SK-N-MC (cell line): Measurements from ENCODE around the gene KLHDC10.

Experiments
- DNase-seq: peaks from one replicate; pipeline ENCODE4 v3.0.0-alpha.2; 2011; ENCODE audit warnings: low read depth, low spot score
- H3K27ac ChIP-seq: fragments of 200-600 bp; sonication (generic); 2 replicates; pipeline ENCODE4 v1.5.1; 2016; ENCODE audit warnings: mixed run types
- H3K36me3 ChIP-seq: fragments of 200-600 bp; sonication (generic); 2 replicates; pipeline ENCODE4 v1.6.1; 2017; ENCODE audit warnings: antibody characterized with exemption, low read length, mixed read lengths; ENCODE audit not compliant: insufficient read depth
- H3K4me3 ChIP-seq: fragments of 200-600 bp; sonication (generic); 2 replicates; pipeline ENCODE4 v1.5.1; 2016
- H3K9ac ChIP-seq: fragments of 200-600 bp; sonication (generic); 2 replicates; pipeline ENCODE4 v1.8.0; 2017; ENCODE audit warnings: mixed run types, mixed read lengths; ENCODE audit not compliant: insufficient read length
- H3K9me3 ChIP-seq: fragments of 200-600 bp; sonication (generic); 2 replicates; pipeline ENCODE4 v1.6.1; 2017; ENCODE audit warnings: low read depth, mild to moderate bottlenecking, antibody characterized with exemption, low read length, moderate library complexity, mixed read lengths
- EZH2 ChIP-seq: fragments of 200-600 bp; sonication (generic); IDR thresholded peaks from one replicate; pipeline ENCODE4 v1.6.1; 2017; ENCODE audit warnings: antibody characterized with exemption
- FOXP2 ChIP-seq: optimal IDR thresholded peaks from 2 replicates; pipeline ENCODE3; 2011; ENCODE audit warnings: mild to moderate bottlenecking, moderate library complexity; ENCODE audit not compliant: insufficient read depth; ENCODE audit errors: extremely low read length, control extremely low read depth
- POLR2AphosphoS5 ChIP-seq: IDR thresholded peaks from 2 replicates; pipeline ENCODE4 v1.6.1; 2012; ENCODE audit warnings: mild to moderate bottlenecking, low read depth, low read length, borderline replicate concordance

Gene KLHDC10

GRCh38 chr7:130151591-130152492, 81.5 kb downstream of the KLHDC10 start:
- TF ChIP-seq FOXP2: no peak
- no peak for TF ChIP-seq EZH2
- TF ChIP-seq POLR2AphosphoS5: no peak
- no peak for DNase-seq

GRCh38 chr7:130152493-130153210, 82.3 kb downstream of the KLHDC10 start:
- H3K36me3 ChIP-seq: peaks cover 5% of the 10 kb centered on the region; the same call in 1 of the 2 replicates
- H3K9me3 ChIP-seq: peaks cover 3% of the 10 kb centered on the region; the same call in 1 of the 2 replicates
- no peak overlapping the region for H3K4me3 ChIP-seq
- H3K9ac ChIP-seq: no peak overlapping the region
- DNase-seq: no peak
- H3K27ac ChIP-seq: no peak overlapping the region
- TF ChIP-seq EZH2 (no peak), FOXP2 (no peak), POLR2AphosphoS5 (no peak)

More at GRCh38 chr7:130151591-130152492, 81.5 kb downstream of the KLHDC10 start:
- H3K9ac ChIP-seq: no peak overlapping the region
- H3K9me3 ChIP-seq: peaks cover 3% of the 10 kb centered on the region; the same call in 1 of the 2 replicates
- no peaks in the 10 kb centered on the region for H3K36me3 ChIP-seq
- no peak overlapping the region for H3K4me3 ChIP-seq
- H3K27ac ChIP-seq: no peak overlapping the region

- no peak for DNase-seq
- Histone ChIP-seq H3K36me3 (peaks cover 5% of the 10 kb centered on the region; the same call in 1 of the 2 replicates), H3K9me3 (peaks cover 3% of the 10 kb centered on the region; the same call in 1 of the 2 replicates), H3K9ac (no peak overlapping the region), H3K4me3 (no peak overlapping the region), H3K27ac (no peak overlapping the region)
- no peak for TF ChIP-seq EZH2
These were observed 83.0 kb downstream of the KLHDC10 start for GRCh38 chr7:130153211-130153908.

- TF ChIP-seq FOXP2 (no peak), EZH2 (no peak), POLR2AphosphoS5 (no peak)
- no peak for DNase-seq
- Histone ChIP-seq H3K4me3 (no peak overlapping the region), H3K9ac (no peak overlapping the region), H3K9me3 (peaks cover 3% of the 10 kb centered on the region; the same call in 1 of the 2 replicates), H3K36me3 (peaks cover 8% of the 10 kb centered on the region; the same call in 1 of the 2 replicates), H3K27ac (no peak overlapping the region)
These were observed 83.8 kb downstream of the KLHDC10 start for GRCh38 chr7:130154131-130154500.

- Histone ChIP-seq H3K4me3 (no peak overlapping the region), H3K9me3 (peaks cover 3% of the 10 kb centered on the region; the same call in 1 of the 2 replicates), H3K27ac (no peak overlapping the region), H3K9ac (no peak overlapping the region), H3K36me3 (peaks cover 10% of the 10 kb centered on the region; the same call in 1 of the 2 replicates)
- DNase-seq: no peak
- TF ChIP-seq FOXP2 (no peak), POLR2AphosphoS5 (0 out of 2 replicates have a peak, but pooled peaks have one; percentile 7)
These were observed 84.4 kb downstream of the KLHDC10 start for GRCh38 chr7:130154501-130155317.

- Histone ChIP-seq H3K9me3 (peaks cover 3% of the 10 kb centered on the region; the same call in 1 of the 2 replicates), H3K4me3 (no peak overlapping the region), H3K36me3 (peaks cover 24% of the 10 kb centered on the region), H3K27ac (no peak overlapping the region), H3K9ac (no peak overlapping the region)
- TF ChIP-seq POLR2AphosphoS5 (no peak), FOXP2 (no peak), EZH2 (no peak)
- no peak for DNase-seq
These were observed 85.8 kb downstream of the KLHDC10 start for GRCh38 chr7:130156140-130156539.

- no peak for DNase-seq
- H3K9ac ChIP-seq: no peak overlapping the region
- no peak overlapping the region for H3K4me3 ChIP-seq
- H3K27ac ChIP-seq: no peak overlapping the region
- H3K36me3 ChIP-seq: peaks cover 37% of the 10 kb centered on the region
- TF ChIP-seq POLR2AphosphoS5 (no peak), FOXP2 (no peak), EZH2 (no peak)
- peaks cover 3% of the 10 kb centered on the region; the same call in 1 of the 2 replicates for H3K9me3 ChIP-seq
These were observed 87.4 kb downstream of the KLHDC10 start for GRCh38 chr7:130157700-130158099.
